ENCODE data around the gene CBFA2T2. TPM values are rescaled to one million over a fixed set of nuclear protein-coding genes. Genes with fewer than 3 reads are reported as not detected.

CBFA2T2 gene
- total and polyA plus RNA-seq, 2 of the 4 experiments (the other 2 are of a cell fraction): 3.8 to 6.2 TPM

GRCh38 chr20:33686100-33686983, 196.4 kb downstream of the CBFA2T2 start, which contains the start of gene E2F1:
TSS of gene E2F1 (minus strand) at chr20:33686385. CDS start at chr20:33686264, 121 bp downstream.
- Histone ChIP-seq H3K23ac (ENCODE audit: low read depth, low read length) (peak within 1 kb of the TSS; percentile 82), H3K4me2 (ENCODE audit: low read depth, low read length) (peak within 1 kb of the TSS; percentile 95), H2BK15ac (ENCODE audit: low read depth, low read length) (no peak within 1 kb of the TSS), H2AK5ac (ENCODE audit: low read depth, low read length) (peak within 1 kb of the TSS; percentile 65), H2BK20ac (ENCODE audit: low read depth, low read length) (no peak within 1 kb of the TSS), H3K27me3 (ENCODE audit: control insufficient read depth, insufficient read depth, low read length) (no peaks in the 10 kb centered on the region), H4K20me1 (ENCODE audit: insufficient read depth, low read length) (peaks cover 8% of the 10 kb centered on the region; the same call in 1 of the 2 replicates), H2AFZ (replicated peaks; ENCODE audit: low read length, poor library complexity) (peak within 1 kb of the TSS; percentile 93), H3K4me3 (ENCODE audit: insufficient read depth, low read depth, low read length) (peak within 1 kb of the TSS; percentile 52), H3K18ac (ENCODE audit: low read depth, low read length) (no peak within 1 kb of the TSS), H2BK5ac (ENCODE audit: low read depth, low read length, poor library complexity, severe bottlenecking) (no peak within 1 kb of the TSS), H3K79me1 (ENCODE audit: low read depth in 1 of 2, low read length in 2 of 2) (peaks cover 7 to 34% of the 10 kb centered on the region in 2 experiments; a peak in 2 of 4 replicates), H3K36me3 (ENCODE audit: control insufficient read depth, insufficient read depth, low read length) (no peaks in the 10 kb centered on the region), H3K4me1 (ENCODE audit: control insufficient read depth, insufficient read depth, low read length) (peaks cover 9% of the 10 kb centered on the region), H3K4ac (ENCODE audit: low read depth, low read length) (peak within 1 kb of the TSS; percentile 74), H2BK120ac (ENCODE audit: low read depth, low read length) (no peak within 1 kb of the TSS), H4K91ac (ENCODE audit: insufficient read depth, low read depth, low read length) (0 out of 2 replicates have a peak within 1 kb of the TSS, but pooled peaks have one; percentile 50), H3K9me1 (ENCODE audit: insufficient read depth, low read length) (0 out of 2 replicates have a peak, but pooled peaks cover 13% of the 10 kb centered on the region), H3K9ac (ENCODE audit: low read depth, low read length) (peak within 1 kb of the TSS; percentile 81), H3K9me3 (ENCODE audit: control insufficient read depth, insufficient read depth, low read length) (no peaks in the 10 kb centered on the region), H4K5ac (ENCODE audit: low read depth, low read length) (peak within 1 kb of the TSS; percentile 92), H3K56ac (ENCODE audit: extremely low read depth, insufficient read depth, low read length) (no peak within 1 kb of the TSS), H3K27ac (ENCODE audit: insufficient read depth, low read length) (peak within 1 kb of the TSS; percentile 49; the same call in 1 of the 2 replicates), H2AK9ac (replicated peaks; ENCODE audit: low read depth, low read length, poor library complexity) (peak within 1 kb of the TSS; percentile 92), H4K8ac (ENCODE audit: low read depth in 2 of 2, low read length in 2 of 2) (peak within 1 kb of the TSS; percentile 93 to 96), H3K14ac (replicated peaks; ENCODE audit: low read depth, low read length) (peak within 1 kb of the TSS; percentile 91)
- dilution Hi-C loops (cut with HindIII; ENCODE audit: low sequenced_read_pairs, unreplicated experiment): no loop called here
- in situ Hi-C loops (cut with MboI; ENCODE audit: low sequenced_read_pairs): no loop called here
- intact Hi-C loops (cut with micrococcal nuclease): no loop called here
- ATAC-seq (ENCODE audit: low read depth) (peak; percentile 100), DNase-seq (peak; percentile 84)
- no TSS peak for BruUV-seq (replicated peaks)
- CTCF ChIA-PET: no interaction called here
- POLR2A ChIA-PET (ENCODE audit: unreplicated experiment): no interaction called here
- WGBS, 2 experiments (ENCODE audit: extremely low coverage in 2 of 2, insufficient read length in 1 of 2): 0% methylated on average over 65 of the region's 101 CpGs; no CpG with 5 or more reads in 1 of the 2 experiments
- no peak for TF ChIP-seq ELK1 (IDR thresholded peaks at IDR 0.05; ENCODE audit: borderline replicate concordance, low read depth, low read length)
- TF ChIP-seq MXI1 (IDR thresholded peaks at IDR 0.05; ENCODE audit: borderline replicate concordance, low read depth, low read length): no peak
- TF ChIP-seq RAD21 (IDR thresholded peaks at IDR 0.05; ENCODE audit: low read length): no peak
- TF ChIP-seq NFE2L2 (IDR thresholded peaks at IDR 0.05; ENCODE audit: low read depth, low read length): no peak
- TF ChIP-seq, protein P1, sequence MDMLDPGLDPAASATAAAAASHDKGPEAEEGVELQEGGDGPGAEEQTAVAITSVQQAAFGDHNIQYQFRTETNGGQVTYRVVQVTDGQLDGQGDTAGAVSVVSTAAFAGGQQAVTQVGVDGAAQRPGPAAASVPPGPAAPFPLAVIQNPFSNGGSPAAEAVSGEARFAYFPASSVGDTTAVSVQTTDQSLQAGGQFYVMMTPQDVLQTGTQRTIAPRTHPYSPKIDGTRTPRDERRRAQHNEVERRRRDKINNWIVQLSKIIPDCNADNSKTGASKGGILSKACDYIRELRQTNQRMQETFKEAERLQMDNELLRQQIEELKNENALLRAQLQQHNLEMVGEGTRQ (IDR thresholded peaks at IDR 0.05; ENCODE audit: low read depth, low read length): peak; percentile 86
- no peak; the same call in 1 of the 2 replicates for TF ChIP-seq BHLHE40 (IDR thresholded peaks at IDR 0.05; ENCODE audit: low read depth, low read length)
- TF ChIP-seq MAFK (IDR thresholded peaks at IDR 0.05; ENCODE audit: low read depth, low read length): no peak
- TF ChIP-seq MAZ (IDR thresholded peaks at IDR 0.05; ENCODE audit: borderline replicate concordance, low read depth, low read length): peak; percentile 63; the same call in 1 of the 2 replicates
- TF ChIP-seq RCOR1 (IDR thresholded peaks at IDR 0.05; ENCODE audit: insufficient replicate concordance, low read length): no peak
- no peak for TF ChIP-seq CHD1 (IDR thresholded peaks at IDR 0.05; ENCODE audit: low read depth, low read length)
- TF ChIP-seq, protein P2, sequence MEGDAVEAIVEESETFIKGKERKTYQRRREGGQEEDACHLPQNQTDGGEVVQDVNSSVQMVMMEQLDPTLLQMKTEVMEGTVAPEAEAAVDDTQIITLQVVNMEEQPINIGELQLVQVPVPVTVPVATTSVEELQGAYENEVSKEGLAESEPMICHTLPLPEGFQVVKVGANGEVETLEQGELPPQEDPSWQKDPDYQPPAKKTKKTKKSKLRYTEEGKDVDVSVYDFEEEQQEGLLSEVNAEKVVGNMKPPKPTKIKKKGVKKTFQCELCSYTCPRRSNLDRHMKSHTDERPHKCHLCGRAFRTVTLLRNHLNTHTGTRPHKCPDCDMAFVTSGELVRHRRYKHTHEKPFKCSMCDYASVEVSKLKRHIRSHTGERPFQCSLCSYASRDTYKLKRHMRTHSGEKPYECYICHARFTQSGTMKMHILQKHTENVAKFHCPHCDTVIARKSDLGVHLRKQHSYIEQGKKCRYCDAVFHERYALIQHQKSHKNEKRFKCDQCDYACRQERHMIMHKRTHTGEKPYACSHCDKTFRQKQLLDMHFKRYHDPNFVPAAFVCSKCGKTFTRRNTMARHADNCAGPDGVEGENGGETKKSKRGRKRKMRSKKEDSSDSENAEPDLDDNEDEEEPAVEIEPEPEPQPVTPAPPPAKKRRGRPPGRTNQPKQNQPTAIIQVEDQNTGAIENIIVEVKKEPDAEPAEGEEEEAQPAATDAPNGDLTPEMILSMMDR (conservative IDR thresholded peaks at IDR 0.05; ENCODE audit: low read depth, low read length): peak; percentile 30; the same call in 1 of the 2 replicates
- no peak for TF ChIP-seq CEBPB (IDR thresholded peaks at IDR 0.05; ENCODE audit: low read depth, low read length)
- no peak for TF ChIP-seq POLR2A (IDR thresholded peaks at IDR 0.05; ENCODE audit: low read depth, low read length)

All from IMR-90 (cell line).